UCSD-AML1 (cell line): ENCODE results near the gene SLC5A10.
"Not testable (repeated sequence)": the region's sequence is repeated elsewhere in the genome, so short reads cannot be mapped to it uniquely, and the experiment has no call there.

ENCODE experiments used
- DNase-seq: peaks from one replicate; lab custom pipeline; 2025; ENCODE audit not compliant: unreplicated experiment; lab: John Stamatoyannopoulos, UW

Gene SLC5A10

DNA sequence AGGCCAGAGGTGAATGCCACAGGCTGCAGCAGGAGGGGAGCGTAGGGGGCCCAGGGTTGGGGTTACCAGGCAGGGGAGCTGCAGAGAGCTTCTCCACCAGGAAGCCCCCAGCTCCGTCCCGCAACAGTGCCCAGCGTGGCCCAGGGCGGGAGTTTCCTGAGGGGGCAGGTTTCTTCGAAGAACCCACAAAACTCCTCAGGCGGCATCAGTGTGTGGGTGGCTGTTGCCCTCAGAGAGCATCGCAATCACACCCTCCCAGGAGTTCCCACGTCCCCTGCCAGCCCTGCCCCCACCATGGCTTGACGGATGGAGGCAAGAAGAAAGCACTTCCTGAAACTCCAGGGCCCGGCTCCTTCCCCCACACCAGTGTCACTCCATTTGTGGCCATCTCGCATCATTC, 86.8 kb downstream of the SLC5A10 start:
- not testable (repeated sequence) for DNase-seq

- DNase-seq: not testable (repeated sequence)
These were observed 88.4 kb downstream of the SLC5A10 start for GRCh38 chr17:19040350-19040749.

- DNase-seq: not testable (repeated sequence)
These were observed 89.9 kb downstream of the SLC5A10 start for GRCh38 chr17:19041871-19042270.

DNA sequence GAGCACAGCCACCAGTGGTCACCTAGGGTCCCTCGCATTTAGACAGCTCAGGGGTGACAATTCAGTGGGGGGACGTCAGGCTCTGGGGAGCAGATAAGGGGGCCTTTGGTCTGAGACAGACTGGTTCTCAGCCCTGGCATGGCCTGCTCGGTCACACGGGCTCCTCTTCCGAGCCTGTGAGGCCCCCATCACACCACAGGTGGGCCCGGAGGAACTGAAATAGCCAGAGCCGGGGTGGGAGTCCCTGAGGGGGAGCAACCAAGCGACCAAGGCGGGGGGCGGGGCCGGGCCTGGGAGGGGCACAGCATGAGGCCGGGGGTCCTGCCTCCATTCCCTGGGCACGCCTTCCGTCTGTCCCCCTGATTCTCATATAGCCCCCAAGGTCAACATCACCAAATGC, 90.4 kb downstream of the SLC5A10 start:
- not testable (repeated sequence) for DNase-seq

- DNase-seq: not testable (repeated sequence)
These were observed 91.1 kb downstream of the SLC5A10 start for GRCh38 chr17:19043032-19043431.

GRCh38 chr17:19044643-19045042, 92.7 kb downstream of the SLC5A10 start:
- not testable (repeated sequence) for DNase-seq

DNA sequence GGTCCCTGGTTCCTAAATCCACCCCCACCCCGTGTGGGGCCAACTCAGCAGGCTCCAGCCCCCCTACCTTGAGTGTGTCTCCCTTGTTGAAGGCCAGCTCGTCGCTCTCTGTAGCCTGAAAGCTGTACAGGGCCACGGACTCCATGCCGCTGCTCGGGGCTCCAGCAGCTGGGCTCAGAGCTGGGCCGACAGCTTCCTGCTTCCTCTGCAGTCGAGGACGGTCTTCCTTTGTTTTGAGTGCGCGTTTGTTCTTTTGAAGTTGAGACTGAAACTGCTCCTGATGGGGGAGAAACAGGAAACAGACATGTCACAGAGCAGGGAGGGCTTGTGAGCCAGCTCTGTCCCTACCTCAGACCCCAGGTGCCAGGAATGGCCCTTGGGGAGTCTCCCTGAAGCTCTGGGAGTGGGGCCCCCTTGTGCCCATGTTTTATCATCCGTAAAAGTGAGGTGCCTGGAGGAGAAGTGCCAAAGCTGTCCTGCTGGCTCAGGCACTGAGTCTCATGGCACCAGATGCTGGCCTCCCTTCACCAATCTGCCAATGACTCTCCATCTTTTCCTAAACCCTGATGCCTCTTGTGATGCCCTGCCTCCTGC, 94.9 kb downstream of the SLC5A10 start, which contains the start of gene GRAP:
GRAP (minus strand) TSS at position 176 of the 594 bp plus-strand sequence; CDS start at position 145, 31 bp downstream.
- DNase-seq: not testable (repeated sequence)

DNA sequence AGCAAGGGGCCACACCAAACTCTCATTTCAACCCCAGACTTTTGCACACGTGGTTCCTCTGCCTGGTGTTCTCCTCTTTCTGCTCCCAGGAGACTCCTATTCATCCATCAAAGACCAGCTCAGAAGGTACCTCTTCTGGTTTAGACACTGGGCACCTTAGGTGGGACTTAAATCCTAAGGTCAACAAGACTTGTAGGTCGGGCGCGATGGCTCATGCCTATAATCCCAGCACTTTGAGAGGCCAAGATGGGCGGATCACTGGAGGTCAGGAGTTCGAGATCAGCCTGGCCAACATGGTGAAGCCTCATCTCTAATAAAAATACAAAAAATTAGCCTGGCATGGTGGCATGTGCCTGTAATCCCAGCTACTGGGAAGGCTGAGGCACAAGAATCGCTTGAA, 95.5 kb downstream of the SLC5A10 start:
- not testable (repeated sequence) for DNase-seq

- not testable (repeated sequence) for DNase-seq
These were observed 96.9 kb downstream of the SLC5A10 start for GRCh38 chr17:19048826-19049225.

GRCh38 chr17:19055447-19055846, 103.5 kb downstream of the SLC5A10 start:
- DNase-seq: not testable (repeated sequence)

DNA sequence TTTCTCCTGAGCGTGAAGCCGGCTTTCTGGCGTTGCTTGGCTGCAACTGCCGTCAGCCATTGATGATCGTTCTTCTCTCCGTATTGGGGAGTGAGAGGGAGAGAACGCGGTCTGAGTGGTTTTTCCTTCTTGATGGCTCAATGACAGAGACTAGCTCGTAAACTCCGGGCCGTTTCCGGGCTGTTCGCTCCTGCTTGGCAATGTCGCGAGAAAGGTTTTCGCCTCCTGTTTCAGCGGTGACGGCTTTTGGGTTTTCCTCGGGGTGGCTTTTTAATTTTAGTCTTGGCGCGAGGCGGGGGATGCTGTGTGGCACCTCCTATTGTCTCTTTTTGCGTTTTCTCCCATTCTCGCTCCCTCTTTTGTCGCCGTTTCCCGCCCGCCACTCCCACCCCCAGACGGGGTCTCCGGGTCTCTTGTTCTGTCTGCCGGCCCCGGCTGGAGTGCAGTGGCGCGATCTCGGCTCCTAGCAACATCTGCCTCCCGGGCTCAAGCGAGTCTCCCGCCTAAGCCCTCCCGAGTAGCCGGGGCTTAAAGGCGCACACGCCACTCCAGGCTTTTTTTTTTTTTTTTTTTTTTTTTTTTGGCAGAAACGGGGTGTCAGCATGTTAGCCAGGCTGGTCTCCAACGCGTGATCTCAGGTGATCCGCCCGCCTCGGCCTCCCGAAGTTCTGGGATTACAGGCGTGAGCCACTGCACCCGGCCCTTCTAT, 110.2 kb downstream of the SLC5A10 start:
- not testable (repeated sequence) for DNase-seq

- DNase-seq: not testable (repeated sequence)
These were observed 110.9 kb downstream of the SLC5A10 start for GRCh38 chr17:19062718-19063325.

- DNase-seq: not testable (repeated sequence)
These were observed 111.5 kb downstream of the SLC5A10 start for GRCh38 chr17:19063326-19063956.

DNA sequence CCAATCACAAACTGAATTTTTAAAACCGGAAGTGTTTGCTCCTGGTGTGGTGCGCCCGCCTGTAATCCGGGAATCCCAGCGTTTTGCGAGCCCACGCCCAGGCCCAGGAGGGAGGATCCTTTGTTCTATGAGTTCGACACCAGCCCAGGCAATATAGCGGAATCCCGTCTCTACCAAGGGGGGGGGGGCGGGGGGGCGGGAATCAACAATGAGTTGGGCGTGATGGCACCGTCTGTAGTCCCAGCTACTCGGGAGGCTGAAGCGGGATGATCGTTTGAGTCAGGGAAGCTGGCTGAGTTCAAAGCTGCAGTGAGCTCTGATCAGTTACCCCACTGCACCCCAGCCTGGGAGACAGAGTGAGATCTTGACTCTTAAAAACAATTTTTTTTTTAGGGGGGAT, 112.4 kb downstream of the SLC5A10 start:
- not testable (repeated sequence) for DNase-seq

GRCh38 chr17:19070318-19071168, 118.6 kb downstream of the SLC5A10 start:
- DNase-seq: not testable (repeated sequence)
